HepG2 (cell line): ENCODE measurements around the gene WIZ. TPM values are rescaled to one million over a fixed set of nuclear protein-coding genes. Genes with fewer than 3 reads are reported as not detected.
A peak's percentile ranks its signal among the peaks of the same experiment; 100 is the strongest.

Source experiments
- ATAC-seq: fragments of 200-7000 bp; cut with Tn5 transposase; 3 replicates; pipeline ENCODE4 v1.9.1; 2020; ENCODE audit warnings: mild to moderate bottlenecking, moderate library complexity
- BruUV-seq: library from RNA; stranded (reverse); fragments of 400-500 nt; replicated peaks from 2 replicates; lab custom pipeline; 2021; lab: Mats Ljungman, UMichigan
- CTCF ChIA-PET: fragments of 300-600 bp; formaldehyde crosslinking; extraction: SDS; loops from one replicate; lab custom pipeline; 2021; ENCODE audit warnings: low total read pairs, inconsistent platforms, low intra/inter-chr PET ratio; lab: Yijun Ruan, JAX
- POLR2A ChIA-PET: fragments of 350-600 bp; sonication (Branson Sonifier 250); formaldehyde crosslinking; loops from one replicate; lab custom pipeline; 2020; ENCODE audit warnings: antibody characterized with exemption, inconsistent platforms; lab: Yijun Ruan, JAX
- DNase-seq: peaks from one replicate; pipeline ENCODE4 v3.0.0-alpha.2; 2015; ENCODE audit warnings: low spot score
- FAIRE-seq: peaks from 3 replicates; lab custom pipeline; 2011; peaks lifted over from hg19 to GRCh38; lab: Jason Lieb, UNC
- H2AFZ ChIP-seq: one replicate; pipeline ENCODE4 v1.6.1; 2011; ENCODE audit warnings: low read length, inconsistent platforms
- H3K27ac ChIP-seq: fragments of 300-600 bp; 3 replicates; pipeline ENCODE4 v1.8.0; 2011; ENCODE audit warnings: mixed run types, mild to moderate bottlenecking, mixed read lengths, low read length, inconsistent platforms; ENCODE audit not compliant: insufficient read depth; ENCODE audit errors: extremely low read length
- H3K27me3 ChIP-seq, 2 experiments: fragments of 200-600 bp in 1 of 2; 2 replicates in 1 of 2; 3 replicates in 1 of 2; pipeline versions ENCODE4 v1.6.0 to v1.8.0; 2011; ENCODE audit warnings: low read length in 2 of 2, mild to moderate bottlenecking in 2 of 2, moderate library complexity in 2 of 2, inconsistent platforms in 1 of 2; ENCODE audit not compliant: insufficient read depth in 2 of 2, control insufficient read depth in 1 of 2
- H3K36me3 ChIP-seq, 2 experiments: fragments of 200-600 bp in 1 of 2; replicated peaks in 1 of 2; 2 replicates in 1 of 2; 3 replicates in 1 of 2; pipeline versions ENCODE4 v1.5.1 to v1.8.0; 2011; ENCODE audit warnings: low read length in 2 of 2, inconsistent platforms in 1 of 2; ENCODE audit not compliant: insufficient read depth in 2 of 2, control insufficient read depth in 1 of 2
- H3K4me1 ChIP-seq: 2 replicates; pipeline ENCODE4 v1.5.1; 2012; ENCODE audit warnings: low read length, inconsistent platforms; ENCODE audit not compliant: insufficient read depth
- H3K4me2 ChIP-seq: 2 replicates; pipeline ENCODE4 v1.6.0; 2011; ENCODE audit warnings: low read depth, low read length, inconsistent platforms
- H3K4me3 ChIP-seq, 3 experiments: fragments of 200-600 bp in 1 of 3; sonication (generic), shearing (Covaris generic) in 1 of 3; replicated peaks in 1 of 3; 2 replicates each; pipeline ENCODE4 v1.5.1; 2011 to 2016; ENCODE audit warnings: low read length in 3 of 3, inconsistent platforms in 2 of 3, low read depth in 2 of 3, mild to moderate bottlenecking in 2 of 3, control low read depth in 1 of 3, mixed read lengths in 1 of 3; ENCODE audit not compliant: insufficient read depth in 1 of 3
- H3K79me2 ChIP-seq: one replicate; pipeline ENCODE4 v1.6.1; 2011; ENCODE audit warnings: low read length, inconsistent platforms; ENCODE audit not compliant: insufficient read depth
- H3K9ac ChIP-seq: 2 replicates; pipeline ENCODE4 v1.6.0; 2011; ENCODE audit warnings: mild to moderate bottlenecking, low read depth, low read length, inconsistent platforms; ENCODE audit not compliant: insufficient read depth
- H3K9me3 ChIP-seq: 2 replicates; pipeline ENCODE4 v1.5.1; 2012; ENCODE audit warnings: mild to moderate bottlenecking, low read length
- H4K20me1 ChIP-seq: 2 replicates; pipeline ENCODE4 v1.6.0; 2011; ENCODE audit warnings: inconsistent platforms, mild to moderate bottlenecking, low read length, moderate library complexity; ENCODE audit not compliant: insufficient read depth
- CENPBD1 ChIP-seq: sonication (generic); formaldehyde crosslinking; IDR thresholded peaks from 2 replicates; pipeline ENCODE4 v1.8.0; 2022; ENCODE audit warnings: missing genetic modification reagents, low read depth, mild to moderate bottlenecking, borderline replicate concordance
- GABPB1 ChIP-seq: IDR thresholded peaks from 2 replicates; pipeline ENCODE4 v1.6.1; 2016; ENCODE audit warnings: mild to moderate bottlenecking, missing genetic modification reagents, moderate library complexity, missing compliant biosample characterization
- GATAD1 ChIP-seq: IDR thresholded peaks from 2 replicates; pipeline ENCODE4 v1.6.1; 2016; ENCODE audit warnings: missing genetic modification reagents, missing compliant biosample characterization
- GFI1 ChIP-seq: sonication (generic); formaldehyde crosslinking; IDR thresholded peaks from 2 replicates; pipeline ENCODE4 v1.5.0; 2020; ENCODE audit warnings: missing genetic modification reagents, mild to moderate bottlenecking, borderline replicate concordance
- HMG20A ChIP-seq: IDR thresholded peaks from 2 replicates; pipeline ENCODE4 v1.6.1; 2016; ENCODE audit warnings: borderline replicate concordance
- HNF1B ChIP-seq: sonication (generic); formaldehyde crosslinking; IDR thresholded peaks from 2 replicates; pipeline ENCODE4 v1.5.1; 2020; ENCODE audit warnings: mild to moderate bottlenecking, moderate library complexity, missing genetic modification reagents
- HOXA3 ChIP-seq: sonication (generic); formaldehyde crosslinking; IDR thresholded peaks from 2 replicates; pipeline ENCODE4 v1.5.0; 2020; ENCODE audit warnings: missing genetic modification reagents
- ISL2 ChIP-seq: sonication (generic); formaldehyde crosslinking; IDR thresholded peaks from 2 replicates; pipeline ENCODE4 v1.5.0; 2020; ENCODE audit warnings: missing genetic modification reagents
- MTF2 ChIP-seq: sonication (generic); formaldehyde crosslinking; IDR thresholded peaks from 2 replicates; pipeline ENCODE4 v1.5.0; 2020; ENCODE audit warnings: missing genetic modification reagents, borderline replicate concordance
- POGZ ChIP-seq: sonication (generic); formaldehyde crosslinking; IDR thresholded peaks from 2 replicates; pipeline ENCODE4 v1.4.0; 2020; ENCODE audit warnings: mild to moderate bottlenecking, missing genetic modification reagents
- RARA ChIP-seq: IDR thresholded peaks from 2 replicates; pipeline ENCODE4 v1.6.1; 2016; ENCODE audit warnings: missing genetic modification reagents, missing compliant biosample characterization
- REPIN1 ChIP-seq: sonication (generic); formaldehyde crosslinking; IDR thresholded peaks from 2 replicates; pipeline ENCODE4 v1.8.0; 2022; ENCODE audit warnings: missing genetic modification reagents, low read depth, mild to moderate bottlenecking, borderline replicate concordance
- RXRA ChIP-seq: sonication (generic); formaldehyde crosslinking; IDR thresholded peaks from 2 replicates; pipeline ENCODE4 v1.5.1; 2020; ENCODE audit warnings: missing genetic modification reagents
- RXRB ChIP-seq: IDR thresholded peaks from 2 replicates; pipeline ENCODE4 v1.6.1; 2016; ENCODE audit warnings: borderline replicate concordance, missing genetic modification reagents, missing compliant biosample characterization
- SKI ChIP-seq: fragments of 450-650 bp; IDR thresholded peaks from one replicate; pipeline ENCODE4 v1.6.1; 2018; ENCODE audit warnings: mild to moderate bottlenecking; ENCODE audit not compliant: partially characterized antibody
- TEF ChIP-seq: sonication (generic); formaldehyde crosslinking; IDR thresholded peaks from 2 replicates; pipeline ENCODE4 v1.5.0; 2020; ENCODE audit warnings: missing genetic modification reagents
- ZC3H4 ChIP-seq: sonication (generic); formaldehyde crosslinking; IDR thresholded peaks from 2 replicates; pipeline ENCODE4 v1.4.0; 2020; ENCODE audit warnings: missing genetic modification reagents, borderline replicate concordance
- ZNF280D ChIP-seq: sonication (generic); formaldehyde crosslinking; IDR thresholded peaks from 2 replicates; pipeline ENCODE4 v1.5.1; 2020; ENCODE audit warnings: mild to moderate bottlenecking, missing genetic modification reagents
- ZSCAN30 ChIP-seq: sonication (generic); formaldehyde crosslinking; IDR thresholded peaks from 2 replicates; pipeline ENCODE4 v1.5.0; 2020; ENCODE audit warnings: mild to moderate bottlenecking, missing genetic modification reagents
- WGBS: methylation state at CpG from one replicate; pipeline ENCODE4 v1.1.6; 2017; ENCODE audit warnings: low lambda C conversion rate; 5-methylcytosine and 5-hydroxymethylcytosine counted together
- in situ Hi-C: cut with HindIII; loops from 2 replicates; pipeline ENCODE4 v1.10.0; 2017; ENCODE audit warnings: low pct_unique_long_range_greater_than_20kb; ENCODE audit not compliant: extremely low pct_ligation_motif_present
- intact Hi-C: fragments of 100-400 bp; cut with micrococcal nuclease; formaldehyde crosslinking; loops from one replicate; pipeline ENCODE4 v1.10.0; 2022; ENCODE audit not compliant: unreplicated experiment
- polyA plus RNA-seq, 8 experiments: library from polyadenylated mRNA; depleted of rRNA in 3 of 8; stranded (reverse) in 7 of 8; unstranded in 1 of 8; fragments of >200 nt; fragmentation: Illumina TruSeq in 4 of 8; extraction: Trizol in 4 of 8; gene quantifications; 2 replicates each; pipeline versions ENCODE4 v1.2.1 to v1.2.3, GENCODE V29; 2011 to 2016; ENCODE audit warnings: low read depth in 4 of 8, missing spikeins in 1 of 8, mixed read lengths in 1 of 8; ENCODE audit not compliant: insufficient read depth in 1 of 8
- total RNA-seq, 5 experiments: library from RNA; depleted of rRNA; stranded (reverse); fragments of >200 nt; fragmentation: Illumina TruSeq; extraction: Trizol; gene quantifications; 2 replicates each; pipeline ENCODE4 v1.2.3, GENCODE V29; 2016; ENCODE audit warnings: low read depth in 1 of 5

Gene WIZ
- total and polyA plus RNA-seq, 2 of the 13 experiments (the other 11 are each of a cell fraction or from before 2014, with no cell fraction given): 4.7 to 4.8 TPM

- Histone ChIP-seq H3K79me2 (no peaks in the 10 kb centered on the region), H3K9ac (no peak overlapping the region), H3K9me3 (no peaks in the 10 kb centered on the region), H3K4me1 (peaks cover 33% of the 10 kb centered on the region), H2AFZ (no peak overlapping the region), H3K4me3 (no peak overlapping the region; a peak in 1 of 6 replicates), H4K20me1 (no peaks in the 10 kb centered on the region), H3K27ac (no peak overlapping the region), H3K27me3 (no peaks in the 10 kb centered on the region), H3K4me2 (peak overlapping the region; percentile 23; the same call in 1 of the 2 replicates), H3K36me3 (no peaks in the 10 kb centered on the region)
- 29% methylated on average over 12 of the region's 12 CpGs for WGBS
- FAIRE-seq: peak; percentile 88
- ATAC-seq: peak; percentile 79
- no peak for DNase-seq
- intact Hi-C loops: no loop called here
- ChIA-PET CTCF (no interaction called here), POLR2A (no interaction called here)
- BruUV-seq: no TSS peak
- in situ Hi-C loops: no loop called here
- TF ChIP-seq GATAD1 (no peak), RXRB (CRISPR knock-in tag) (peak; percentile 62), ZC3H4 (CRISPR knock-in tag) (no peak), TEF (CRISPR knock-in tag) (no peak), HOXA3 (peak; percentile 43; the same call in 1 of the 2 replicates), GFI1 (CRISPR knock-in tag) (peak; percentile 35; the same call in 1 of the 2 replicates), RXRA (CRISPR knock-in tag) (peak; percentile 91), GABPB1 (CRISPR knock-in tag) (no peak), ZNF280D (CRISPR knock-in tag) (no peak), ZSCAN30 (no peak), HMG20A (CRISPR knock-in tag) (0 out of 2 replicates have a peak, but pooled peaks have one; percentile 28), RARA (CRISPR knock-in tag) (peak; percentile 96), SKI (peak; percentile 85), CENPBD1 (no peak), HNF1B (CRISPR knock-in tag) (0 out of 2 replicates have a peak, but pooled peaks have one; percentile 29), REPIN1 (0 out of 2 replicates have a peak, but pooled peaks have one; percentile 24), MTF2 (no peak), POGZ (CRISPR knock-in tag) (no peak), ISL2 (no peak)
Observed at GRCh38 chr19:15468675-15469512, 19.1 kb upstream of the WIZ start.
